GM23248 (cell line): ENCODE results near the gene PAM. TPM values are rescaled to one million over a fixed set of nuclear protein-coding genes. Genes with fewer than 3 reads are reported as not detected.
"Not testable (repeated sequence)": the region's sequence is repeated elsewhere in the genome, so short reads cannot be mapped to it uniquely, and the experiment has no call there.

ENCODE experiments used
- DNase-seq: peaks from one replicate; pipeline ENCODE4 v3.0.0-alpha.2; 2015
- H2AFZ ChIP-seq: fragments of 200-600 bp; sonication (generic); 2 replicates; pipeline ENCODE4 v1.6.1; 2016; ENCODE audit warnings: antibody characterized with exemption
- H3F3A ChIP-seq: fragments of 200-600 bp; sonication (generic); 2 replicates; pipeline ENCODE4 v1.6.1; 2016; ENCODE audit warnings: mild to moderate bottlenecking, antibody characterized with exemption, mixed run types; ENCODE audit not compliant: insufficient read depth
- H3K27ac ChIP-seq: fragments of 200-600 bp; sonication (generic); 2 replicates; pipeline ENCODE4 v1.5.1; 2016; ENCODE audit warnings: mild to moderate bottlenecking
- H3K27me3 ChIP-seq: fragments of 200-600 bp; sonication (generic); replicated peaks from 2 replicates; pipeline ENCODE4 v1.6.1; 2016; ENCODE audit warnings: mild to moderate bottlenecking; ENCODE audit not compliant: insufficient read depth
- H3K36me3 ChIP-seq: fragments of 200-600 bp; sonication (generic); 2 replicates; pipeline ENCODE4 v1.6.1; 2016; ENCODE audit warnings: low read depth, mild to moderate bottlenecking
- H3K4me1 ChIP-seq: fragments of 200-600 bp; sonication (generic); 2 replicates; pipeline ENCODE4 v1.6.1; 2016; ENCODE audit warnings: mild to moderate bottlenecking; ENCODE audit not compliant: insufficient read depth
- H3K4me2 ChIP-seq: fragments of 200-600 bp; sonication (generic); one replicate; pipeline ENCODE4 v1.6.1; 2016; ENCODE audit warnings: mild to moderate bottlenecking; ENCODE audit not compliant: unreplicated experiment
- H3K4me3 ChIP-seq: fragments of 200-600 bp; sonication (generic); 2 replicates; pipeline ENCODE4 v1.5.1; 2016; ENCODE audit warnings: mild to moderate bottlenecking
- H3K79me2 ChIP-seq: fragments of 200-600 bp; sonication (generic); 2 replicates; pipeline ENCODE4 v1.6.1; 2016; ENCODE audit warnings: mild to moderate bottlenecking; ENCODE audit not compliant: insufficient read depth
- H3K9ac ChIP-seq: fragments of 200-600 bp; sonication (generic); 2 replicates; pipeline ENCODE4 v1.6.1; 2016; ENCODE audit warnings: mild to moderate bottlenecking
- H3K9me2 ChIP-seq: fragments of 200-600 bp; sonication (generic); 2 replicates; pipeline ENCODE4 v1.6.1; 2016; ENCODE audit warnings: mixed run types, mild to moderate bottlenecking, moderate library complexity; ENCODE audit not compliant: insufficient read depth
- H3K9me3 ChIP-seq: fragments of 200-600 bp; sonication (generic); one replicate; pipeline ENCODE4 v1.6.1; 2017; ENCODE audit warnings: low read depth
- H4K20me1 ChIP-seq: fragments of 200-600 bp; sonication (generic); 2 replicates; pipeline ENCODE4 v1.6.0; 2016; ENCODE audit not compliant: insufficient read depth
- EZH2 ChIP-seq: fragments of 200-600 bp; sonication (generic); IDR thresholded peaks from 2 replicates; pipeline ENCODE4 v1.6.1; 2018; ENCODE audit warnings: antibody characterized with exemption, mild to moderate bottlenecking; ENCODE audit not compliant: insufficient read depth, poor library complexity, severe bottlenecking
- EZH2phosphoT487 ChIP-seq: fragments of 200-600 bp; sonication (generic); IDR thresholded peaks from 2 replicates; pipeline ENCODE4 v1.6.1; 2018; ENCODE audit warnings: antibody characterized with exemption, moderate library complexity, mild to moderate bottlenecking, low read depth; ENCODE audit not compliant: insufficient read depth
- WGBS, 2 experiments: methylation state at CpG; one replicate each; pipeline ENCODE4 v1.1.6; 2015 to 2017; ENCODE audit warnings: low lambda C conversion rate in 2 of 2, low coverage in 1 of 2; ENCODE audit errors: missing lambda C conversion rate in 2 of 2; 5-methylcytosine and 5-hydroxymethylcytosine counted together
- in situ Hi-C: fragments of 300-500 bp; cut with MboI; formaldehyde crosslinking; loops from 2 replicates; pipeline ENCODE4 v1.15.0; 2020
- polyA plus RNA-seq: library from polyadenylated mRNA; unstranded; fragments of >200 nt; fragmentation: Nextera tagmentation; extraction: Ambion mirVana; gene quantifications from 2 replicates; pipeline ENCODE4 v1.2.1, GENCODE V29; 2016
- total RNA-seq: library from RNA; depleted of rRNA; stranded (reverse); fragments of >200 nt; shearing (Covaris generic); gene quantifications from 2 replicates; pipeline ENCODE4 v1.2.3, GENCODE V29; 2014

Gene PAM
- total and polyA plus RNA-seq, 2 experiments from 2014 or later = 429 to 499 TPM

- H3K9ac ChIP-seq = no peak overlapping the region
- TF ChIP-seq EZH2 (no peak), EZH2phosphoT487 (no peak)
- 94% methylated on average over 2 of the region's 2 CpGs for WGBS, 2 experiments
- DNase-seq = no peak
- H3K4me2 ChIP-seq = no peak overlapping the region
- H3K9me2 ChIP-seq = no peaks in the 10 kb centered on the region
- in situ Hi-C loops = no loop called here
- no peak overlapping the region for H2AFZ ChIP-seq
- H3K36me3 ChIP-seq = peaks cover 9% of the 10 kb centered on the region; the same call in 1 of the 2 replicates
- peaks cover 7% of the 10 kb centered on the region; the same call in 1 of the 2 replicates for H3K4me1 ChIP-seq
- no peaks in the 10 kb centered on the region for H4K20me1 ChIP-seq
- no peaks in the 10 kb centered on the region for H3K79me2 ChIP-seq
- no peak overlapping the region for H3K4me3 ChIP-seq
- no peaks in the 10 kb centered on the region for H3K9me3 ChIP-seq
- no peaks in the 10 kb centered on the region for H3K27me3 ChIP-seq
- no peaks in the 10 kb centered on the region; the same call in 1 of the 2 replicates for H3F3A ChIP-seq
- no peak overlapping the region for H3K27ac ChIP-seq
Observed at GRCh38 chr5:103036601-103037000, 281.5 kb downstream of the PAM start.

GRCh38 chr5:103037673-103038455 is 282.8 kb downstream of the PAM start:
- Histone ChIP-seq H3F3A (no peaks in the 10 kb centered on the region; the same call in 1 of the 2 replicates), H3K4me3 (no peak overlapping the region), H3K79me2 (no peaks in the 10 kb centered on the region), H4K20me1 (no peaks in the 10 kb centered on the region), H3K9ac (no peak overlapping the region), H3K9me3 (no peaks in the 10 kb centered on the region), H3K27me3 (no peaks in the 10 kb centered on the region), H3K9me2 (no peaks in the 10 kb centered on the region), H2AFZ (no peak overlapping the region), H3K4me1 (peaks cover 7% of the 10 kb centered on the region; the same call in 1 of the 2 replicates), H3K4me2 (no peak overlapping the region), H3K36me3 (peaks cover 4% of the 10 kb centered on the region; the same call in 1 of the 2 replicates), H3K27ac (no peak overlapping the region)
- in situ Hi-C loops = no loop called here
- 98% methylated on average over 4 of the region's 4 CpGs for WGBS, 2 experiments
- DNase-seq = no peak
- TF ChIP-seq EZH2phosphoT487 (no peak), EZH2 (no peak)

- Histone ChIP-seq H3K4me1 (peaks cover 7% of the 10 kb centered on the region; the same call in 1 of the 2 replicates), H3K27me3 (no peaks in the 10 kb centered on the region), H3K4me2 (no peak overlapping the region), H3K27ac (no peak overlapping the region), H3K79me2 (no peaks in the 10 kb centered on the region), H3F3A (no peaks in the 10 kb centered on the region; the same call in 1 of the 2 replicates), H3K4me3 (no peak overlapping the region), H3K9me3 (no peaks in the 10 kb centered on the region), H4K20me1 (no peaks in the 10 kb centered on the region), H3K36me3 (no peaks in the 10 kb centered on the region), H3K9me2 (no peaks in the 10 kb centered on the region), H3K9ac (no peak overlapping the region), H2AFZ (peak overlapping the region; percentile 42; the same call in 1 of the 2 replicates)
- in situ Hi-C loops = loop anchor here (10.0 kb wide), 1 partner anchor 476 kb away; no protein-coding TSS in a partner anchor
- 32 to 35% methylated on average over 4 of the region's 4 CpGs for WGBS, 2 experiments
- peak; percentile 62 for DNase-seq
- TF ChIP-seq EZH2 (no peak), EZH2phosphoT487 (no peak)
Observed at GRCh38 chr5:103041071-103041676, 286.1 kb downstream of the PAM start.

- H4K20me1 ChIP-seq, H3K79me2 ChIP-seq, H2AFZ ChIP-seq, H3K4me3 ChIP-seq, H3K9ac ChIP-seq, H3F3A ChIP-seq, H3K4me1 ChIP-seq, H3K4me2 ChIP-seq, H3K36me3 ChIP-seq, H3K27me3 ChIP-seq, H3K27ac ChIP-seq, H3K9me3 ChIP-seq, H3K9me2 ChIP-seq, DNase-seq: not testable (repeated sequence)
- WGBS, 2 experiments = 86 to 90% methylated on average over 22 of the region's 22 CpGs
- in situ Hi-C loops = loop anchor here (10.0 kb wide), 1 partner anchor 482 kb away; no protein-coding TSS in a partner anchor
Observed at GRCh38 chr5:103046706-103047105, 291.6 kb downstream of the PAM start.
